Mucosa of stomach (tissue), 1 donor: Measurements from ENCODE around the gene LAT.
"Not testable (repeated sequence)": the region's sequence is repeated elsewhere in the genome, so short reads cannot be mapped to it uniquely, and the experiment has no call there.

ENCODE experiments used
- H3K27me3 ChIP-seq: one replicate; pipeline ENCODE4 v1.7.0; 2013; ENCODE audit warnings: mild to moderate bottlenecking, low read length; ENCODE audit not compliant: control insufficient read depth, insufficient read depth
- H3K36me3 ChIP-seq: one replicate; pipeline ENCODE4 v1.7.0; 2013; ENCODE audit warnings: low read length; ENCODE audit not compliant: control insufficient read depth, insufficient read depth
- H3K4me1 ChIP-seq: one replicate; pipeline ENCODE4 v1.7.0; 2013; ENCODE audit warnings: mild to moderate bottlenecking, low read length; ENCODE audit not compliant: control insufficient read depth, insufficient read depth
- H3K4me3 ChIP-seq: one replicate; pipeline ENCODE4 v1.7.0; 2013; ENCODE audit warnings: low read length
- H3K9ac ChIP-seq: one replicate; pipeline ENCODE4 v1.7.0; 2013; ENCODE audit warnings: mild to moderate bottlenecking, low read length, moderate library complexity
- H3K9me3 ChIP-seq: one replicate; pipeline ENCODE4 v1.7.0; 2013; ENCODE audit warnings: mild to moderate bottlenecking, low read length, moderate library complexity; ENCODE audit not compliant: control insufficient read depth
- donor health status: Pancreatic carcinoma.

Gene LAT

GRCh38 chr16:28992496-28992895, 7.6 kb downstream of the LAT start:
- H3K9ac ChIP-seq: no peak overlapping the region
- H3K27me3 ChIP-seq: no peaks in the 10 kb centered on the region
- H3K36me3 ChIP-seq: no peaks in the 10 kb centered on the region
- no peaks in the 10 kb centered on the region for H3K9me3 ChIP-seq
- no peaks in the 10 kb centered on the region for H3K4me1 ChIP-seq
- H3K4me3 ChIP-seq: no peak overlapping the region

- no peak overlapping the region for H3K4me3 ChIP-seq
- no peaks in the 10 kb centered on the region for H3K9me3 ChIP-seq
- H3K36me3 ChIP-seq: no peaks in the 10 kb centered on the region
- H3K9ac ChIP-seq: no peak overlapping the region
- no peaks in the 10 kb centered on the region for H3K27me3 ChIP-seq
- H3K4me1 ChIP-seq: no peaks in the 10 kb centered on the region
These were observed 14.0 kb downstream of the LAT start for GRCh38 chr16:28998837-28999236.

- Histone ChIP-seq H3K4me1 (no peaks in the 10 kb centered on the region), H3K27me3 (no peaks in the 10 kb centered on the region), H3K36me3 (no peaks in the 10 kb centered on the region), H3K9ac (no peak overlapping the region), H3K4me3 (no peak overlapping the region), H3K9me3 (no peaks in the 10 kb centered on the region)
These were observed 14.7 kb downstream of the LAT start for GRCh38 chr16:28999577-28999976.

GRCh38 chr16:29000019-29000418, 15.2 kb downstream of the LAT start:
- Histone ChIP-seq H3K9ac (no peak overlapping the region), H3K36me3 (no peaks in the 10 kb centered on the region), H3K4me3 (no peak overlapping the region), H3K9me3 (no peaks in the 10 kb centered on the region), H3K27me3 (no peaks in the 10 kb centered on the region), H3K4me1 (no peaks in the 10 kb centered on the region)

- not testable (repeated sequence) for H3K9ac ChIP-seq, H3K9me3 ChIP-seq, H3K4me3 ChIP-seq, H3K36me3 ChIP-seq, H3K27me3 ChIP-seq, H3K4me1 ChIP-seq
These were observed 19.8 kb downstream of the LAT start for GRCh38 chr16:29004496-29005139.

GRCh38 chr16:29007730-29008593, 23.1 kb downstream of the LAT start:
- no peaks in the 10 kb centered on the region for H3K36me3 ChIP-seq
- H3K4me3 ChIP-seq: no peak overlapping the region
- no peak overlapping the region for H3K9ac ChIP-seq
- no peaks in the 10 kb centered on the region for H3K9me3 ChIP-seq
- no peaks in the 10 kb centered on the region for H3K4me1 ChIP-seq
- H3K27me3 ChIP-seq: no peaks in the 10 kb centered on the region

- Histone ChIP-seq H3K9me3 (no peaks in the 10 kb centered on the region), H3K9ac (no peak overlapping the region), H3K36me3 (no peaks in the 10 kb centered on the region), H3K4me1 (no peaks in the 10 kb centered on the region), H3K27me3 (no peaks in the 10 kb centered on the region), H3K4me3 (no peak overlapping the region)
These were observed 24.4 kb downstream of the LAT start for GRCh38 chr16:29009050-29009837.

GRCh38 chr16:29009838-29010166, 24.9 kb downstream of the LAT start:
- H3K9me3 ChIP-seq: no peaks in the 10 kb centered on the region
- no peaks in the 10 kb centered on the region for H3K27me3 ChIP-seq
- no peak overlapping the region for H3K9ac ChIP-seq
- H3K36me3 ChIP-seq: no peaks in the 10 kb centered on the region
- no peak overlapping the region for H3K4me3 ChIP-seq
- no peaks in the 10 kb centered on the region for H3K4me1 ChIP-seq

- Histone ChIP-seq H3K27me3 (no peaks in the 10 kb centered on the region), H3K4me3 (no peak overlapping the region), H3K36me3 (no peaks in the 10 kb centered on the region), H3K4me1 (no peaks in the 10 kb centered on the region), H3K9me3 (no peaks in the 10 kb centered on the region), H3K9ac (no peak overlapping the region)
These were observed 26.3 kb downstream of the LAT start for GRCh38 chr16:29011112-29011511.

GRCh38 chr16:29011851-29012250, 27.0 kb downstream of the LAT start:
- H3K36me3 ChIP-seq: no peaks in the 10 kb centered on the region
- no peaks in the 10 kb centered on the region for H3K4me1 ChIP-seq
- H3K9me3 ChIP-seq: no peaks in the 10 kb centered on the region
- H3K27me3 ChIP-seq: no peaks in the 10 kb centered on the region
- H3K4me3 ChIP-seq: no peak overlapping the region
- H3K9ac ChIP-seq: no peak overlapping the region

GRCh38 chr16:29012913-29013553, 28.2 kb downstream of the LAT start:
- Histone ChIP-seq H3K9ac (no peak overlapping the region), H3K4me3 (no peak overlapping the region), H3K36me3 (no peaks in the 10 kb centered on the region), H3K4me1 (no peaks in the 10 kb centered on the region), H3K9me3 (no peaks in the 10 kb centered on the region), H3K27me3 (no peaks in the 10 kb centered on the region)
